ENCODE measurements around the gene CCDC196. TPM values are rescaled to one million over a fixed set of nuclear protein-coding genes. Genes with fewer than 3 reads are reported as not detected.

The CCDC196 gene
- total RNA-seq, 1 experiment from 2014 or later: not detected

DNA sequence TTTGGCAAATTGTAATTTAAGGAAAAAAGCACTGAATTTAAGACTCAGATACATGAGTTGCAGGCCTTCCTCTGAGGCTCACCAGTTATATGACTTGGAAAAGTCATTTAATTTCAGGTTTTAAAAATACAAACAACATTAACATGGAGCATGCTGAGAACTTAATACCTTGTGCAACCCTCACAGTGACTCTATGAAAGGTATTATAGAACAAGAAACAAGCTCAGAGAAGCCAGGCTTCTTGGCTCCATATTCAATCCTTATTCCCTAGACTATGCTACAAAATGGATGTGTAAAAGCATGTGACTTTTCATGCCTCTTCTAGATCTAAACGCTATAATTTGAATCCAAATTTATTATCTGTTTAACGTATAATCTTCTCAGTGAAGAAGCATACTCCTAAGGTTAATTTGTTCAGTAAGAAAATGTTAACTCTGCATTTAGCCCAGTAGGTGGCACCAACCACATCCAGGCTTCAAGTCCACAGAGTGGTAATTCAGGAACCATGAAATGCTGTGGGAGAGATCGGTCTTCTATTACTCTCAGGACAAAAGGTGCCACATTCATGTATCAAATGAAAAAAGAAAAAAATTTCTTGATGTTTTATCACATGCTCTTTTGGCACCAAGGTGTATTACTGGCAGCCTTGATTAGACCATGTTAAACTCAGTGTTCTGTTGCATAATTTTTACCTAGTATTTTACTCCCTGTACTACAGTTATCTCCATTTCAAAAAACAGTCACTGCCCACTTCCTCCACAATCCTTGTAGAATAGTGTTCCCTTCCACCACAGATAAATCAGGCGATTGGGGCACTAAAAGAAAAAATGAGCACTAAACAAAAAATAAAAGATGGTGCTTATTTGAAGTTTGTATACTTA is 9.3 kb downstream of the CCDC196 start:
- Histone ChIP-seq H3K9me3 (no peaks in the 10 kb centered on the region), H3K36me3 (ENCODE audit: control insufficient read depth, insufficient read depth, low read length) (no peaks in the 10 kb centered on the region), H3K27me3 (replicated peaks; ENCODE audit: control insufficient read depth, insufficient read depth, low read length) (no peaks in the 10 kb centered on the region; the same call in 1 of the 2 replicates), H3K4me3 (ENCODE audit: low read depth, low read length) (no peak overlapping the region), H3K4me1 (no peaks in the 10 kb centered on the region)
- BruUV-seq (replicated peaks): no TSS peak
- DNase-seq: peak; percentile 24 to 48
- H3K4me3 Mint-ChIP-seq (ENCODE audit: unreplicated experiment): no peak overlapping the region
- intact Hi-C loops (cut with micrococcal nuclease; ENCODE audit: unreplicated experiment): loop anchor here (1.0 to 10.0 kb wide), 5 partner anchors 54 to 639 kb away; no protein-coding TSS in a partner anchor
- H3K9me3 Mint-ChIP-seq (ENCODE audit: unreplicated experiment): no peaks in the 10 kb centered on the region
- no peak overlapping the region for H3K27ac Mint-ChIP-seq (ENCODE audit: unreplicated experiment)
- peak; percentile 49 to 76 for TF ChIP-seq CTCF (IDR thresholded peaks at IDR 0.05; ENCODE audit: insufficient read depth in 1 of 2, low read depth in 1 of 2, low read length in 1 of 2, severe bottlenecking in 1 of 2, unreplicated experiment in 1 of 2)
- H3K36me3 Mint-ChIP-seq (ENCODE audit: insufficient read depth, unreplicated experiment): no peaks in the 10 kb centered on the region
- ChIA-PET CTCF (interaction anchor here (1.0 kb wide), 2 partner anchors 12 to 54 kb away, joined by 3 to 5 read pairs; partner anchors contain the start of gene GPHN), POLR2A (no interaction called here)
- H3K4me1 Mint-ChIP-seq (ENCODE audit: low read depth, unreplicated experiment): no peaks in the 10 kb centered on the region
- peaks cover 9% of the 10 kb centered on the region for H3K27me3 Mint-ChIP-seq (ENCODE audit: insufficient read depth, unreplicated experiment)

- no peak overlapping the region for H3K4me3 ChIP-seq (ENCODE audit: low read depth, low read length)
- Mint-ChIP-seq H3K36me3 (ENCODE audit: insufficient read depth, unreplicated experiment) (no peaks in the 10 kb centered on the region), H3K4me1 (ENCODE audit: low read depth, unreplicated experiment) (no peaks in the 10 kb centered on the region), H3K27ac (ENCODE audit: unreplicated experiment) (no peak overlapping the region), H3K4me3 (ENCODE audit: unreplicated experiment) (no peak overlapping the region), H3K9me3 (ENCODE audit: unreplicated experiment) (no peaks in the 10 kb centered on the region), H3K27me3 (ENCODE audit: insufficient read depth, unreplicated experiment) (peaks cover 11% of the 10 kb centered on the region)
- ChIA-PET CTCF (no interaction called here), POLR2A (no interaction called here)
- intact Hi-C loops (cut with micrococcal nuclease; ENCODE audit: unreplicated experiment): loop anchor here (5.0 to 10.0 kb wide), 3 partner anchors 126 to 639 kb away; no protein-coding TSS in a partner anchor
- H3K27me3 ChIP-seq (replicated peaks; ENCODE audit: control insufficient read depth, insufficient read depth, low read length): no peaks in the 10 kb centered on the region; the same call in 1 of the 2 replicates
- no peaks in the 10 kb centered on the region for H3K4me1 ChIP-seq
- H3K36me3 ChIP-seq (ENCODE audit: control insufficient read depth, insufficient read depth, low read length): no peaks in the 10 kb centered on the region
- DNase-seq: no peak
- BruUV-seq (replicated peaks): no TSS peak
- no peak for TF ChIP-seq CTCF (IDR thresholded peaks at IDR 0.05; ENCODE audit: insufficient read depth in 1 of 2, low read depth in 1 of 2, low read length in 1 of 2, severe bottlenecking in 1 of 2, unreplicated experiment in 1 of 2)
- no peaks in the 10 kb centered on the region for H3K9me3 ChIP-seq
These were observed 10.1 kb downstream of the CCDC196 start for GRCh38 chr14:66496188-66496807.

GRCh38 chr14:66496911-66497310 is 10.7 kb downstream of the CCDC196 start:
- Mint-ChIP-seq H3K27ac (ENCODE audit: unreplicated experiment) (no peak overlapping the region), H3K4me1 (ENCODE audit: low read depth, unreplicated experiment) (no peaks in the 10 kb centered on the region), H3K36me3 (ENCODE audit: insufficient read depth, unreplicated experiment) (no peaks in the 10 kb centered on the region), H3K27me3 (ENCODE audit: insufficient read depth, unreplicated experiment) (peaks cover 14% of the 10 kb centered on the region), H3K4me3 (ENCODE audit: unreplicated experiment) (no peak overlapping the region), H3K9me3 (ENCODE audit: unreplicated experiment) (no peaks in the 10 kb centered on the region)
- H3K9me3 ChIP-seq: no peaks in the 10 kb centered on the region
- no peaks in the 10 kb centered on the region for H3K4me1 ChIP-seq
- CTCF ChIA-PET: no interaction called here
- H3K4me3 ChIP-seq (ENCODE audit: low read depth, low read length): no peak overlapping the region
- DNase-seq: no peak
- BruUV-seq (replicated peaks): no TSS peak
- H3K36me3 ChIP-seq (ENCODE audit: control insufficient read depth, insufficient read depth, low read length): no peaks in the 10 kb centered on the region
- POLR2A ChIA-PET: interaction anchor here (0.6 kb wide), 1 partner anchor 116 kb away, joined by 3 read pairs; no protein-coding TSS in a partner anchor
- H3K27me3 ChIP-seq (replicated peaks; ENCODE audit: control insufficient read depth, insufficient read depth, low read length): no peaks in the 10 kb centered on the region
- intact Hi-C loops (cut with micrococcal nuclease; ENCODE audit: unreplicated experiment): loop anchor here (5.0 to 10.0 kb wide), 3 partner anchors 125 to 638 kb away; no protein-coding TSS in a partner anchor
- no peak for TF ChIP-seq CTCF (IDR thresholded peaks at IDR 0.05; ENCODE audit: insufficient read depth in 1 of 2, low read depth in 1 of 2, low read length in 1 of 2, severe bottlenecking in 1 of 2, unreplicated experiment in 1 of 2)
